Natural killer cell treated with Interleukin-12 subunit alpha and Interleukin-12 subunit beta and Interleukin-15 and Interleukin-18, amount 100 ng/mL, for 72 hours (primary cell): ENCODE data around the gene CACNA1B. TPM values are rescaled to one million over a fixed set of nuclear protein-coding genes. Genes with fewer than 3 reads are reported as not detected.

Experiments
- ATAC-seq, 2 donors: fragments of 150-1000 bp; cut with Tn5 transposase in 1 of 2; sonication (Bioruptor Pico), chemical (Tn5 transposase) in 1 of 2; 2 replicates each; pipeline ENCODE4 v1.10.0; 2021
- DNase-seq: peaks from one replicate; pipeline ENCODE4 v3.0.0; 2022; ENCODE audit warnings: low spot score
- H3K27ac Mint-ChIP-seq, 2 donors: 1 replicate in 1 of 2; 2 replicates in 1 of 2; pipeline ENCODE4 v1.8.0; 2022; ENCODE audit warnings: mixed read lengths in 2 of 2, mild to moderate bottlenecking in 1 of 2, moderate library complexity in 1 of 2
- H3K27me3 Mint-ChIP-seq, 2 donors: 1 replicate in 1 of 2; 2 replicates in 1 of 2; pipeline ENCODE4 v1.8.0; 2022; ENCODE audit warnings: mixed read lengths in 2 of 2
- H3K36me3 Mint-ChIP-seq: one replicate; pipeline ENCODE4 v1.8.0; 2022; ENCODE audit warnings: mixed read lengths
- H3K4me1 Mint-ChIP-seq, 2 donors: 1 replicate in 1 of 2; 2 replicates in 1 of 2; pipeline ENCODE4 v1.8.0; 2022; ENCODE audit warnings: low read depth in 2 of 2, mixed read lengths in 2 of 2, mild to moderate bottlenecking in 1 of 2
- H3K4me3 Mint-ChIP-seq: one replicate; pipeline ENCODE4 v1.8.0; 2022; ENCODE audit warnings: mixed read lengths
- H3K9me3 Mint-ChIP-seq: 2 replicates; pipeline ENCODE4 v1.8.0; 2022; ENCODE audit warnings: mixed read lengths
- total RNA-seq, 2 donors: library from RNA; stranded (reverse); gene quantifications; one replicate each; pipeline ENCODE4 v1.2.3, GENCODE V29; 2022

The CACNA1B gene
- total RNA-seq, 2 donors from 2014 or later: 0.11 to 0.90 TPM

DNA sequence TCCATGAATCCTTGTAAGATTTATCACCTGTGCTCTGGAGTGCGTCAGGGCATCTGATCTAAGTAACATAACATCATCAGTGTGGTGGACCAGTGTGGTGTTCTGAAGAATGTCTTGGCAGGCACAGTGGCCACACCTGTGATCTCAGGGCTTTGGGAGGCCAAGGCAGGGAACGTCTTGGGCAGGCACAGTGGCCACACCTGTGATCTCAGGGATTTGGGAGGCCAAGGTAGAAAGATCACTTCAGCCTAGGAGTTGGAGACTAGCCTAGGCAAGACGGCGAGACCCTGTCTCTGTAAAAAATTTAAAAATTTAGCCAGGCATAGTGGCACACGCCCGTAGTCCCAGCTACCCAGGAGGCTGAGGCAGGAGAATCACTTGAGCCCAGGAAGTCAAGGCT lies 185.5 kb downstream of the CACNA1B start:
- Mint-ChIP-seq H3K36me3 (no peaks in the 10 kb centered on the region), H3K27me3 (peaks cover 9 to 21% of the 10 kb centered on the region in 2 donors), H3K9me3 (no peaks in the 10 kb centered on the region), H3K27ac (no peak overlapping the region), H3K4me3 (no peak overlapping the region), H3K4me1 (no peaks in the 10 kb centered on the region)
- ATAC-seq: no peak
- no peak for DNase-seq

GRCh38 chr9:138063785-138064184 lies 186.2 kb downstream of the CACNA1B start:
- H3K27me3 Mint-ChIP-seq: peaks cover 10 to 21% of the 10 kb centered on the region in 2 donors
- H3K4me1 Mint-ChIP-seq: no peaks in the 10 kb centered on the region
- H3K4me3 Mint-ChIP-seq: no peak overlapping the region
- ATAC-seq: no peak
- no peak for DNase-seq
- no peak overlapping the region for H3K27ac Mint-ChIP-seq
- H3K36me3 Mint-ChIP-seq: no peaks in the 10 kb centered on the region
- no peaks in the 10 kb centered on the region for H3K9me3 Mint-ChIP-seq

DNA sequence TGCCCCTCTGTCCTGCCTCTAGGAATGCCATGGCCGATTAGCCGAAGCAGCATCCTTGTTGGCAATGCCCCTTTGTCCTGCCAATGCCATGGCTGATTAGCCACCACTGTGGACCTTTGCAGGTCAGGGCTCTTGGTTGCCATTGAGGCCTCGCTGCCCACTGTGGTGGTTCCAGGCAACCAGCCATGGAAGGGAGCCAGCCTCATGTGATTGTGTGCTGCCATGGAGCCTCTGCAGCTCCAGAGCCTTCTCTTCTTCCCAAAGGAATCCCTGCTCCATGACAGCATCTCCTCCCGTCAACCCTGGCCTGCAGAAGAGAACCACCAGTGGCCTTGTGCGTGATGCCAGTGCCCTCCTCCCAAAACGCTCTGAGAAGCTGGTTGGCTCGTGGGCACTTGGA lies 187.0 kb downstream of the CACNA1B start:
- ATAC-seq (no peak), DNase-seq (no peak)
- H3K27ac Mint-ChIP-seq: no peak overlapping the region
- H3K27me3 Mint-ChIP-seq: peaks cover 11 to 21% of the 10 kb centered on the region in 2 donors
- no peaks in the 10 kb centered on the region for H3K36me3 Mint-ChIP-seq
- no peak overlapping the region for H3K4me3 Mint-ChIP-seq
- H3K4me1 Mint-ChIP-seq: no peaks in the 10 kb centered on the region
- no peaks in the 10 kb centered on the region for H3K9me3 Mint-ChIP-seq

DNA sequence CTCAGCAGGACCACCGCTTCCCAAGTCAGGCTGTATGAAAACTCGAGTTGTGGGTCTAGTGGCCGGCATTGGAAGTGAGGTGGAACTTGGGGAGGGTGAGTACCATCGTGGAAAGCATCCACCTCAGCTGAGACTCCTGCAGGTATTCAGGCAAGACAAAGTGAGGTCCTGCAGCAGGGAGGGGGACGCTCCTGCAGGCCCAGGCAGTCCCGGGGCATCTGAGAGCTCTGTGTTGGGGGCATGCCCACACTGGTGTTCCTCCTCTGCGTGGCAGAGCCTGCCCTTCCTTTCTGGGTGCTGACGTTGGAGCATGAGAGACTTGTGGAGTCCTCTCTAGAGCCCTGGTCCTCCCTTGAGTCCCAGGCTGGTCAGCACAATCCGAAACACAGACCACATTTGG lies 187.7 kb downstream of the CACNA1B start:
- Mint-ChIP-seq H3K36me3 (no peaks in the 10 kb centered on the region), H3K27ac (no peak overlapping the region), H3K9me3 (no peaks in the 10 kb centered on the region), H3K4me1 (no peaks in the 10 kb centered on the region), H3K27me3 (peaks cover 13 to 21% of the 10 kb centered on the region in 2 donors), H3K4me3 (no peak overlapping the region)
- DNase-seq (no peak), ATAC-seq (no peak)

DNA sequence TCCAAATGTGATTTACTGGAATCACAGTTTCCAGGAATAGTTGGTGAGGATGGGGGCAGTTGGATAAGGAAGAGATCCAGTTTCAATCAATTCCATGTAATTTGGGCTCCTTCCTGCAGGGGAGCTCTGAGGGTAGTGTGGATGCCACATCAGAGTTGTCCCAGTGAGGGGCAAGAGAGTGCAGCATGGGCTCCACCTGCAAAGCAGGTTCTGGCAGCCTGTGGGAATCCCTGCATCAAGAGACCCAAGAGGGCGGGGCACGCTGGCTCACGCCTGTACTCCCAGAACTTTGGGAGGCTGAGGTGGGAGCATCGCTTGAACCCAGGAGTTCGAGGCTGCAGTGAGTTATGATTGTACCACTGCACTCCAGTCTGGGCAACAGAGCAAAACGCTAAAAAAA lies 188.5 kb downstream of the CACNA1B start:
- DNase-seq: no peak
- H3K27me3 Mint-ChIP-seq: peaks cover 13 to 21% of the 10 kb centered on the region in 2 donors
- no peaks in the 10 kb centered on the region for H3K4me1 Mint-ChIP-seq
- no peak for ATAC-seq
- H3K27ac Mint-ChIP-seq: no peak overlapping the region
- H3K36me3 Mint-ChIP-seq: no peaks in the 10 kb centered on the region
- H3K9me3 Mint-ChIP-seq: no peaks in the 10 kb centered on the region
- no peak overlapping the region for H3K4me3 Mint-ChIP-seq

DNA sequence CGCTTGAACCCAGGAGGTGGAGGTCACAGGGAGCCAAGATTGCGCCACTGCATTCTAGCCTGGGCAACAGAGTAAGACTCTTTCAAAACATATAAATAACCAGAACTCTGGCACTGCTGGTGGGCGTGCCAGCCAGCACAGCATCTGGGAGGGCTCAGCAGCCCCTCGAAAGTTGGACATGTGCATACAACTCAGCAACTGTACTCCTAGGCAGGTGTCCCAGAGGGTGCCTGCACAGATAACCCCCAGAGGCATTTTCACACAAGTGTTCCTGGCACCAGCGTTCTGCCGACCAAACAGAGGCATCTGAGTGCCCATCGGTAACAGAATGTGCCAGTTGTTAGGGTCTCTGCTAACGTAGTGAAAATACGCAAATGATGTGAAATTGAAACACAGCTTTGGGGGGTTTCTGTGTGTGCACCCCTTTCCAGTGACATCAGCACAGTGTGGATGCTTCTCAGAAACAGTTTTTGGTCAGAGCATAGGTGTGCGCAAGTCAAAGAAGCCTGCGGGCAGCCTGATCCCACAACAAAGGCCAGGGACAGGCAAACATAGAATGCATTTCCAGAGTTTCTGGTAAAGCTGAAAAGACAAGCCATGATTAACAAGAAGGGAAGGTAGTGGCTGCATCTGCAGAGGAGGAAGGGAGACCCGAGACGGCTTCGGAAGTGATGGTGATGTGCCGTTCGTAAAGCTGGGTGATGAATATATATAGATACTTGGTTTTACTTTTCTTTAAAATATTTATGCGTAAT lies 190.2 kb downstream of the CACNA1B start:
- no peak for DNase-seq
- Mint-ChIP-seq H3K36me3 (no peaks in the 10 kb centered on the region), H3K9me3 (no peaks in the 10 kb centered on the region), H3K4me3 (no peak overlapping the region), H3K27me3 (peaks cover 13 to 21% of the 10 kb centered on the region in 2 donors), H3K4me1 (no peaks in the 10 kb centered on the region), H3K27ac (no peak overlapping the region)
- ATAC-seq: no peak

DNA sequence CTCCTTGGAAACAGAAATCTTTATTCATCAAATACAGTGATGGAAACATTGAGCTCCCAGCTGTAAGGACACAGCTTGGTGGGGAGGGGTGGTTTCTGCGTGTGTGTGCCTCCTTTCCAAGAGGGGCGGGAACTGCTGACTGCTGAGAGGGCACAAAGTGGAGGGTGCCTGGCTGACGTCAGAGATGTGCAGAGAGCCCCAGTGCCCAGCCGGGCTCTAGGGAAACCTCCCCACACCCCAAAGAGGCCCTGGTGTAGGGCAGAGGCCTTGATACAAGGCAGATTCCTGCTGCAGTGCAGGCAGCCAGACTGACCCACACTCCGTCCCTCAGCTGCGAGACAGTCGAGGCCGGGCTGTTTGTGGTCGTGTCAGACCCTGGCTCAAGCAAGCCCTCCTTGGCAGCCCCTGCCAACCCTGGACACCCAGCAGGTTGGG lies 191.0 kb downstream of the CACNA1B start:
- H3K27ac Mint-ChIP-seq: no peak overlapping the region
- no peaks in the 10 kb centered on the region for H3K9me3 Mint-ChIP-seq
- no peaks in the 10 kb centered on the region for H3K4me1 Mint-ChIP-seq
- no peak overlapping the region for H3K4me3 Mint-ChIP-seq
- no peak for DNase-seq
- ATAC-seq: no peak
- H3K36me3 Mint-ChIP-seq: no peaks in the 10 kb centered on the region
- H3K27me3 Mint-ChIP-seq: peaks cover 16 to 21% of the 10 kb centered on the region in 2 donors

- Mint-ChIP-seq H3K27me3 (peaks cover 14 to 21% of the 10 kb centered on the region in 2 donors), H3K27ac (no peak overlapping the region), H3K9me3 (no peaks in the 10 kb centered on the region), H3K36me3 (no peaks in the 10 kb centered on the region), H3K4me3 (no peak overlapping the region), H3K4me1 (no peaks in the 10 kb centered on the region)
- DNase-seq: no peak
- no peak for ATAC-seq
Observed at GRCh38 chr9:138069731-138070456, 192.3 kb downstream of the CACNA1B start.

DNA sequence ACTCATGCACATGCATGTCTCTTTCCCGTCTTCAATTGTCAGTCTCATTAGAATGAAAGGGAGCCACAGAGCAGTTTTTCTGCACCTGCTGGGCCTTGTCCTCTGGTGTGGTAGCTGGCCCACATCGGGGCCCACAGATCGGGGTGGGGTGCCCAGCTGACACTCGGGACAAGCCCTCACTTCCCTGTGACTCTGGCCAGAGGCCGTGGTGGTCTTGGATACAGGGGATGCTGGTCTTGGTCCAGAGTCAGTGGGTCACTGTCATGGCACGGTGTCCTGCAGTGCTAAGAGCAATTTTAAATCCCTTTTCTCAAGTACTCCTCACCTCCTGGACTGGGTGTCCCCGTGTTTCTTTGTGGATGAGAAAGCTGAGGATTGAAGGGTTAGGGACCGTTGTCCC lies 193.2 kb downstream of the CACNA1B start:
- Mint-ChIP-seq H3K36me3 (no peaks in the 10 kb centered on the region), H3K9me3 (no peaks in the 10 kb centered on the region), H3K4me1 (no peaks in the 10 kb centered on the region), H3K27ac (no peak overlapping the region), H3K4me3 (no peak overlapping the region), H3K27me3 (peaks cover 11 to 13% of the 10 kb centered on the region in 2 donors)
- ATAC-seq (no peak), DNase-seq (no peak)

DNA sequence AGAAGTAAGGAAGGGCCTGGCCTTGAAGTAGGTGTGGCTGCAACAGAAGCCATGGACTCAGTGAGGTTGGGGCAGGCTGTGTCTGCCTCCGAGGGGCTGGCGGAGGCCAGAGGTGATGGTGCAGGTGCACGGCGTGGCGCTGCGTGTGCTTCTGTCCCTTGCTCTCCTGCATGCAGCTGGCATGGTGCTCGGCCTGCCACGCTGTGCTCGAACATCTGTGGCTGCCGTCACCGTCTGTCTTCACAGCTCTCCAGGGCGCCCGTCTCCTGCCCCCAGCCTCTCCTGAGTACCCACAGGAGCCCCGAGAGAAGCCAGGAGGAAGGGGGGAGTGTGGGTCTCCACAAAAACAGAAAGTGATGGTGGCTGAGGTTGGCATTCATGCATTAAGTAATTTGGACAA lies 193.7 kb downstream of the CACNA1B start:
- H3K36me3 Mint-ChIP-seq: no peaks in the 10 kb centered on the region
- H3K27me3 Mint-ChIP-seq: peaks cover 8 to 9% of the 10 kb centered on the region in 2 donors

GRCh38 chr9:138071731-138072130 lies 194.1 kb downstream of the CACNA1B start:
- no peaks in the 10 kb centered on the region for H3K9me3 Mint-ChIP-seq
- H3K36me3 Mint-ChIP-seq: no peaks in the 10 kb centered on the region
- ATAC-seq: no peak

More for the DNA sequence above, 193.7 kb downstream of the CACNA1B start:
- DNase-seq: no peak
- Mint-ChIP-seq H3K27ac (no peak overlapping the region), H3K4me3 (no peak overlapping the region), H3K4me1 (no peaks in the 10 kb centered on the region), H3K9me3 (no peaks in the 10 kb centered on the region)
- ATAC-seq: no peak

GRCh38 chr9:138072161-138072842 lies 194.7 kb downstream of the CACNA1B start:
- Mint-ChIP-seq H3K36me3 (no peaks in the 10 kb centered on the region), H3K27me3 (peaks cover 2 to 8% of the 10 kb centered on the region in 2 donors), H3K4me1 (no peaks in the 10 kb centered on the region), H3K4me3 (no peak overlapping the region), H3K27ac (no peak overlapping the region), H3K9me3 (no peaks in the 10 kb centered on the region)
- DNase-seq: no peak
- no peak for ATAC-seq

More at GRCh38 chr9:138071731-138072130, 194.1 kb downstream of the CACNA1B start:
- Mint-ChIP-seq H3K27ac (no peak overlapping the region), H3K4me1 (no peaks in the 10 kb centered on the region), H3K4me3 (no peak overlapping the region), H3K27me3 (peaks cover 5 to 8% of the 10 kb centered on the region in 2 donors)
- no peak for DNase-seq

DNA sequence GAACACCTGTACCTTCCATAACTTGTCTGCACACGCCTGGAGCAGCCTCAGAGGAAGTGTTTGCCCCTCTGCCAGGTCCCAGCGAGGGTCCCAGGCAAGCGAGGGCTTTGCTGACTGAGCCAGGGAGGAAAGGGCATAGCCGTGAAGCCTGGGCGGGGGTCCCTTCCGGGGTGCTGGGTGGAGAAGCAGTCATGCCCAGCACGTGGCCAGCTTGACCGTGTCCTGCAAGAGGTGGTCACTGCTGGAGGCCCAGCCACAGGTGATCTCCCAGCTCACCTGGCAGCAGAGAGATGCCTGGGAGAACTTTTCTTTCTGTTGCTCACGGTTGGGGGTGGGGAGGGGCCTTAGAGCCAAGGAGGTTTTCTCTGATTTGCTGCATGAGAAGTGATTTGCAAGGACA lies 195.3 kb downstream of the CACNA1B start:
- ATAC-seq (no peak), DNase-seq (no peak)
- Mint-ChIP-seq H3K27ac (no peak overlapping the region), H3K27me3 (peaks cover 7 to 8% of the 10 kb centered on the region in 2 donors), H3K9me3 (no peaks in the 10 kb centered on the region), H3K4me3 (no peak overlapping the region), H3K36me3 (no peaks in the 10 kb centered on the region), H3K4me1 (no peaks in the 10 kb centered on the region)

GRCh38 chr9:138073408-138073807 lies 195.8 kb downstream of the CACNA1B start:
- H3K36me3 Mint-ChIP-seq: no peaks in the 10 kb centered on the region
- H3K4me1 Mint-ChIP-seq: no peaks in the 10 kb centered on the region
- no peak overlapping the region for H3K4me3 Mint-ChIP-seq
- H3K9me3 Mint-ChIP-seq: no peaks in the 10 kb centered on the region
- peaks cover 6 to 9% of the 10 kb centered on the region in 2 donors for H3K27me3 Mint-ChIP-seq
- DNase-seq: no peak
- no peak overlapping the region for H3K27ac Mint-ChIP-seq
- ATAC-seq: no peak
